SH-SY5Y (cell line): ENCODE results near the gene SART1.

ENCODE experiments used
- GATA2 ChIP-seq: IDR thresholded peaks from 2 replicates; pipeline ENCODE4 v1.6.1; 2011; ENCODE audit warnings: mild to moderate bottlenecking, low read depth, low read length
- GATA3 ChIP-seq: IDR thresholded peaks from 2 replicates; pipeline ENCODE4 v1.6.1; 2011; ENCODE audit warnings: low read depth, mild to moderate bottlenecking, low read length, moderate library complexity

GRCh38 chr11:65915101-65915820, 46.3 kb upstream of the SART1 start:
- TF ChIP-seq GATA3 (no peak), GATA2 (no peak)
